Ishikawa (cell line): ENCODE measurements around the gene TIE1.

ENCODE experiments used
- CEBPB ChIP-seq: IDR thresholded peaks from 2 replicates; pipeline ENCODE4 v1.6.1; 2012
- CREB1 ChIP-seq: IDR thresholded peaks from 2 replicates; pipeline ENCODE4 v1.6.1; 2012; ENCODE audit warnings: low read depth
- EP300 ChIP-seq: IDR thresholded peaks from 2 replicates; pipeline ENCODE4 v1.6.1; 2012; ENCODE audit warnings: borderline replicate concordance
- FOXM1 ChIP-seq: IDR thresholded peaks from 2 replicates; pipeline ENCODE4 v1.6.1; 2012; ENCODE audit warnings: low read depth, borderline replicate concordance
- REST ChIP-seq: IDR thresholded peaks from 2 replicates; pipeline ENCODE4 v1.6.1; 2012; ENCODE audit warnings: low read depth, mild to moderate bottlenecking
- TAF1 ChIP-seq: IDR thresholded peaks from 2 replicates; pipeline ENCODE4 v1.6.1; 2012; ENCODE audit warnings: low read depth, mild to moderate bottlenecking

GRCh38 chr1:43338001-43338400, 37.2 kb downstream of the TIE1 start:
- TF ChIP-seq CREB1, result no peak
- no peak for TF ChIP-seq REST
- no peak for TF ChIP-seq EP300
- no peak for TF ChIP-seq CEBPB
- no peak for TF ChIP-seq TAF1
- no peak for TF ChIP-seq FOXM1
